ENCODE results near the gene RARA.

Gene RARA

GRCh38 chr17:40331743-40332641 is 23.0 kb downstream of the RARA start:
- Histone ChIP-seq H4K20me1 (ENCODE audit: insufficient read depth, low read length, poor library complexity, severe bottlenecking) (peaks cover 22% of the 10 kb centered on the region), H3F3A (ENCODE audit: low read depth) (no peaks in the 10 kb centered on the region), H3K9me2 (replicated peaks; ENCODE audit: low read depth, low read length) (no peaks in the 10 kb centered on the region), H3K4me3 (ENCODE audit: low read length, poor library complexity, severe bottlenecking) (no peak overlapping the region), H3K36me3 (ENCODE audit: insufficient read depth, low read length) (peaks cover 18% of the 10 kb centered on the region; the same call in 1 of the 2 replicates), H3K9me3 (ENCODE audit: insufficient read depth, low read depth, low read length) (no peaks in the 10 kb centered on the region), H2AFZ (ENCODE audit: low read length) (no peak overlapping the region), H3K4me1 (ENCODE audit: insufficient read depth, low read length, poor library complexity, severe bottlenecking) (peaks cover 50% of the 10 kb centered on the region), H3K9ac (ENCODE audit: low read depth, low read length, poor library complexity, severe bottlenecking) (no peak overlapping the region), H3K27me3 (ENCODE audit: insufficient read depth, low read length, poor library complexity, severe bottlenecking) (no peaks in the 10 kb centered on the region), H3K79me2 (ENCODE audit: insufficient read depth, low read length) (peaks cover 83% of the 10 kb centered on the region), H3K4me2 (ENCODE audit: low read depth, low read length, poor library complexity, severe bottlenecking) (no peak overlapping the region)
- TF ChIP-seq EZH2phosphoT487 (IDR thresholded peaks at IDR 0.05; ENCODE audit: borderline replicate concordance) (no peak), CTCF (conservative IDR thresholded peaks at IDR 0.05; ENCODE audit: low read length) (no peak)

GRCh38 chr17:40333781-40334448 is 24.9 kb downstream of the RARA start:
- TF ChIP-seq EZH2phosphoT487 (IDR thresholded peaks at IDR 0.05; ENCODE audit: borderline replicate concordance) (no peak), CTCF (conservative IDR thresholded peaks at IDR 0.05; ENCODE audit: low read length) (no peak)
- Histone ChIP-seq H2AFZ (ENCODE audit: low read length) (no peak overlapping the region), H3K4me3 (ENCODE audit: low read length, poor library complexity, severe bottlenecking) (no peak overlapping the region), H3K4me1 (ENCODE audit: insufficient read depth, low read length, poor library complexity, severe bottlenecking) (peaks cover 57% of the 10 kb centered on the region), H3K9me3 (ENCODE audit: insufficient read depth, low read depth, low read length) (no peaks in the 10 kb centered on the region), H3K4me2 (ENCODE audit: low read depth, low read length, poor library complexity, severe bottlenecking) (no peak overlapping the region), H3K36me3 (ENCODE audit: insufficient read depth, low read length) (peaks cover 18% of the 10 kb centered on the region; the same call in 1 of the 2 replicates), H3F3A (ENCODE audit: low read depth) (no peaks in the 10 kb centered on the region), H3K9me2 (replicated peaks; ENCODE audit: low read depth, low read length) (no peaks in the 10 kb centered on the region), H3K79me2 (ENCODE audit: insufficient read depth, low read length) (peaks cover 79% of the 10 kb centered on the region), H3K27me3 (ENCODE audit: insufficient read depth, low read length, poor library complexity, severe bottlenecking) (no peaks in the 10 kb centered on the region), H3K9ac (ENCODE audit: low read depth, low read length, poor library complexity, severe bottlenecking) (no peak overlapping the region), H4K20me1 (ENCODE audit: insufficient read depth, low read length, poor library complexity, severe bottlenecking) (peaks cover 11% of the 10 kb centered on the region)

- Histone ChIP-seq H4K20me1 (ENCODE audit: insufficient read depth, low read length, poor library complexity, severe bottlenecking) (no peaks in the 10 kb centered on the region), H3K9ac (ENCODE audit: low read depth, low read length, poor library complexity, severe bottlenecking) (no peak overlapping the region), H3F3A (ENCODE audit: low read depth) (0 out of 2 replicates have a peak, but pooled peaks cover 8% of the 10 kb centered on the region), H2AFZ (ENCODE audit: low read length) (no peak overlapping the region), H3K9me3 (ENCODE audit: insufficient read depth, low read depth, low read length) (no peaks in the 10 kb centered on the region), H3K4me2 (ENCODE audit: low read depth, low read length, poor library complexity, severe bottlenecking) (no peak overlapping the region), H3K4me1 (ENCODE audit: insufficient read depth, low read length, poor library complexity, severe bottlenecking) (peaks cover 62% of the 10 kb centered on the region), H3K79me2 (ENCODE audit: insufficient read depth, low read length) (peaks cover 73% of the 10 kb centered on the region), H3K36me3 (ENCODE audit: insufficient read depth, low read length) (peaks cover 18% of the 10 kb centered on the region; the same call in 1 of the 2 replicates), H3K9me2 (replicated peaks; ENCODE audit: low read depth, low read length) (no peaks in the 10 kb centered on the region), H3K27me3 (ENCODE audit: insufficient read depth, low read length, poor library complexity, severe bottlenecking) (no peaks in the 10 kb centered on the region), H3K4me3 (ENCODE audit: low read length, poor library complexity, severe bottlenecking) (no peak overlapping the region)
- TF ChIP-seq CTCF (conservative IDR thresholded peaks at IDR 0.05; ENCODE audit: low read length) (no peak), EZH2phosphoT487 (IDR thresholded peaks at IDR 0.05; ENCODE audit: borderline replicate concordance) (no peak)
These were observed 26.6 kb downstream of the RARA start for GRCh38 chr17:40335620-40336019.
